Measurements from ENCODE around the gene BLOC1S6.

DNA sequence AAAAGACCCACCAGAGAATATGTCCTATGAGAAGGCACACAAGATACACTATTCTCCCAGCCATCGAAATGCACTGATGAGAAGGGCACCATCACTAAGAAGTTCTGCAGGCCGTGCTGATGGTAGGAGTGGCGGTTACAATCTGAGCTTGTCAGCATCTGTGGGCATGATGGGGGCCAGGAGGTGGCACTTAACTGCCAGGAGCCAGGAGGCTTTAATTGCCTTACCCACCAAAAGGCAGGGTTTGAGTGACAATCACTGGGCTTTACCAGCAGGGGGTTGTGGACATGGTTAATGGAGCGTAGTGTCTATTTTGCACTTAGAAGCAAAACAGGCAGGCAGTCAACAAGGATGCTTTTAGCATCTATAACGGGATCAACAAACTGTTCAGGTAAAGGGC, 31.6 kb downstream of the BLOC1S6 start:
- TF ChIP-seq POLR2A (IDR thresholded peaks at IDR 0.05; ENCODE audit: low read length) (no peak), GATA1 (IDR thresholded peaks at IDR 0.05; ENCODE audit: low read depth, low read length) (no peak)
